HG03108 (cell line): ENCODE results near the gene BOD1L2.

Experiments used
- ATAC-seq: cut with Tn5 transposase; IDR thresholded peaks from one replicate; pipeline ENCODE4 v1.9.1; 2021; ENCODE audit warnings: moderate library complexity; ENCODE audit not compliant: unreplicated experiment

Gene BOD1L2

DNA sequence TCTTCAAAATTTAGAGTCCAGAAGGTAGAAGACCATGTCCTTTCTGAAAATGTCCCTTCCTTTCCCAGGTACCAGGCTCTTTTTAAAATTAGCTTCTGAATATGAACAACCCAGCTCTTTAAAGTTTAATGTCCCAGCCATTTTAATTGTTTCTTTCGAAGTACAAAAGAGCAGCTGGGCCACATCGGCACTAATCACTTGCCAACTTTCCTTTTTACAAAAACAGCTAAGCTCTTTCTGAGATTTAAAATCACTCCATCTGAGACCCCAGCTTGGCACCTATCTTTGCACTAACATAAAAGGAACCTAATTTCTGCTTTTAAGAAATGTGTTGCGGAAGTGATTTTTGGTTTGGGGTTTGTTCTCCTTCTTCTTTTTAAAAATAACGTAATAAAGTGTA, 2.6 kb downstream of the BOD1L2 start:
- no peak for ATAC-seq

DNA sequence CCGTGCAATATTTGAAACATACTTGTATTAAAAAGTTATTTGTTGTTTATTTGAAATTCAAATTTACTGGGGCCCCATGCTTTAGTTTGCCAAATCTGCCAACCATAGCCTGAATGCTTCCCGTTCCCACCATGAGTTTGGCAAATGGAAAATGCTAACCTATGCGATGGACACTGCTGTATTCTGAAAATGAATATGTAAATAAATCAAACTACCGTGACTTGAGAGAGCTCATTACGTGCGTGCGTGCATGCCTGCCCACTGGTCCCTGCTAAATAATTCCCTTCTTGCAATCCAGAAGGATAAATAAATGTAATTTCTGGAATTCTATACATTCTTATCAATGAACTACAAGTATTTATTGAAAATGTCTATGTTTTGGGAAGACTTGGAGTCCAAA, 3.2 kb downstream of the BOD1L2 start:
- no peak for ATAC-seq

- ATAC-seq = no peak
Measured at GRCh38 chr18:57150828-57151227, 3.9 kb downstream of the BOD1L2 start.

- no peak for ATAC-seq
Measured at GRCh38 chr18:57154191-57154830, 7.4 kb downstream of the BOD1L2 start.

GRCh38 chr18:57164401-57164800, 17.5 kb downstream of the BOD1L2 start:
- no peak for ATAC-seq

DNA sequence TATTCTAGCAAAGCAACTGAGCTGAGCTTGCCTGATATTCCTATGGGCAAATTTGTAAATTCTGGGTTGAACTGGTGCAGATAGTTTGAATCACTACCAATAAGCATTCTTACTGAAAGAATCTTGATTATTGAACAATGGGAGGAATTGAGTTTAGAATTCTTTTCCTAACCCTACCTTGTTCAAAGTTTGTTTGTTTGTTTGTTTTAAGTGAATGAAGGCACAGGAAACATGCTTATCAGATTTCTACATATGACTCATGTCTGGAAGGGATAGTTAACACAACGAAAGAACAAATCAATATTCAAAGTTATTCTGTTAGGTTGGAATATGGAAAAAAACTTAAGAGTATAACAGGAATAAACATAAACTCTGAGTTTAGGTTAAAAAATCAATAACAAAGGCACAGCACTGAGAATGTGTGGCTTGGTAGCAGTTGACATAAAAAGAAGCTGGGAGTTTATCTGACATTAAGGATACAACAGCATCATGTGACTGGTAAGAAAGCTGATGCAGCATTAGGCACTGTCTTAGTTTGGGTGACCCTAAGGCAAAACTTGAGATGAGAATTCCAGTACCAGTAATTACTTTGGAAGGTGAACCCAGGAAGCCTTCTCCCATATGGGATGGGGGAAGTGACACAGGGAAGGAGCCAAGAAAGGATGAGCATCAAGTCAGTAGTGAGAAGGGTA, 20.9 kb downstream of the BOD1L2 start:
- no peak for ATAC-seq

- ATAC-seq = no peak
Measured at GRCh38 chr18:57171026-57171425, 24.1 kb downstream of the BOD1L2 start.

- no peak for ATAC-seq
Measured at GRCh38 chr18:57175532-57175931, 28.6 kb downstream of the BOD1L2 start.

DNA sequence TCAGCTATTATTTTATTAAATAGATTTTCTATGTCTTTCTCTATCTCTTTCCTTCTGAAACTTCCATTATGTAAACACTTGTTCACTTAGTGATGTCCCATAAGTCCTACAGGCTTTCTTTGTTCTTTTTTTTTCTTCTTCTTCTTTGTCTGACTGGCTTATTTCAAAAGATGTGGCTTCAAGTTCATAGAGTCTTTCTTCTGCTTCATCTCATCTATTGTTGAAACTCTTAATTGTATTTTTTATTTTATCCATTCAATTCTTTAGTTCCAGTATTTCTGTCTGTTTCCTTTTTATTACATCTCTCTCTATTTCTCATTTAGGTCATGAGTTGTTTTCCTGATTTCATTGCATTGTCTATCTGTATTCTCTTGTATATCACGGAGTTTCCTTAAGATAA, 38.5 kb downstream of the BOD1L2 start:
- ATAC-seq = no peak

- no peak for ATAC-seq
Measured at GRCh38 chr18:57188851-57189557, 42.1 kb downstream of the BOD1L2 start.

DNA sequence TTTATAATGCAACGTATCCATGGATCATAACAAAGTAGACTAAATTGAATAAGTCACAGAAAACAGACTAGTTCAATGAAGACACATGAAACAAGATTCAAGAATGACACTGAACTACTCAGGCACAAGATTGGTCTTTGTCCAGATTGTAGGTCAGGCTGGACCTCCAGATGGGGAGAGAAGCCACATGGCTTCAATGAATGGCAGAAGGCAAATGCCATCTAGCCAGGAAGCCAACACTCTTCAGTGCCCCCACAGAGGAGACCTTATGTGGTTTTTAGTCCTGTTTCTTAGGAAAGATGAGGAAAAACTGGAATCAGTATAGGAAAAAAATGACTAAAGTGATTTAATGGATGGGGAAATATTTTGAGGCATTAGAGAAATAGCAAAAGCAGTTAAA, 43.1 kb downstream of the BOD1L2 start:
- ATAC-seq = no peak

DNA sequence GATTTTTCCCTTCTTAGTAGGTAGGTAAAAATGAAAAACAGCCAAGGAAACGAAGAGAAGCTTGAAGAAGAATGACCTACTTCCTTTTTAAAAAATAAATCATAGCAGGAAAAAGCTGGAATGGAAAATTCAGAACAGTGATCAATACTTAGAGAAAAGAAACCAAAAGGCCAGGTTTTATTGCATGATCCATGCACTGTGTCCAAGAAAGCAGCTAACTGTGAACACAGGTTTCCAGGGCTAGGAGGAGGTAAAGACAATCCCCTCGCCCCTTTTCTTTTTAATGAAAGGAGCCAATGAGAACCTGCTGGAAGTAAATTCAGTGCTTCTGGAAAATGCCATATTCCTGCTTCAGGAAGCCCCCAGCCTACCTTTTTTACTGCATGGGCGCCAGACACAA, 47.2 kb downstream of the BOD1L2 start:
- ATAC-seq = no peak

- ATAC-seq = no peak
Measured at GRCh38 chr18:57194622-57195021, 47.7 kb downstream of the BOD1L2 start.

- ATAC-seq = no peak
Measured at GRCh38 chr18:57195341-57195740, 48.5 kb downstream of the BOD1L2 start.

DNA sequence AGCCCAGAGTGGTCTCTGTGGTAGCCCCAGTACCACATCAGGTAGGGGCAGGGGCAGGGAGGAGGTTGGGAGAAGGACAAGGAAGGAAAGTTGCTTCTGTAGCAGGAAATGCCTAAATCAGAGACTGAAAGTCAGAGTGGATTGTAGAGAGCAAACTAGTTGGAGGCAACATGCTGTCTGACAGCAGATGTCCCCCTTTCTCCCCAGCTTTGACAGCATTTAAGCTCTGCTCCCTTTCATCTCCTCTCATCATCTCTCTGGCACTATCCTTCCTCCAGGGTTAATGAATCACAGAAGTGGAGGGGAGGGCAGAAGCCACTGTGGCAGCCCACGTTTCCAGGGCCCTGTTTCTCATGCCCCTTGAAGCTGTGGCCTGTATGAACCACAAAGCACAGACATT, 50.4 kb downstream of the BOD1L2 start:
- ATAC-seq = no peak

DNA sequence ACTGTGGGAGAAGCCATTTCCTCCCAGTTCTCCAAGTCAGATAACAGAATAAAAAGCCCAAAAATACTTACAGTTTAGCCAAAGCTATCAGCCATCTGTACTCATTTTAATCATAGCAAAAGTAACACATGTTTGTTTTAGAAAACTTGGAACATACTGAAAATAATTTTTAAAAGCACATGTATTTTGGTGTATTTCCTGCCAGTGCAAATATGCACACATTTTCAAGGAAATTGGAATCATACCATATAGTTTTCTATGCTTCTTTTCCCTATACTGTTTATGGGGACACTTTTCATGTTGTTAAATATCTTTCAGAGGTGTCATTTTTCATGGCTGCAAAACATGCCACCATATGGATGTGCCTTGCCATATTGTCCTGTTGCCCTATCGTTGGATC, 51.2 kb downstream of the BOD1L2 start:
- ATAC-seq = no peak
